Stimulated activated CD8-positive, alpha-beta memory T cell treated with anti-CD3 and anti-CD28 coated beads, Interleukin-7, amount 100 ng/mL, for 4 hours (primary cell): ENCODE results near the gene FOXJ3.
"Not testable (repeated sequence)": the region's sequence is repeated elsewhere in the genome, so short reads cannot be mapped to it uniquely, and the experiment has no call there.

Experiments used
- DNase-seq, 2 donors: peaks; one replicate each; pipeline ENCODE4 v3.0.0-alpha.2; 2020; ENCODE audit warnings: low read depth in 2 of 2

FOXJ3 gene

DNA sequence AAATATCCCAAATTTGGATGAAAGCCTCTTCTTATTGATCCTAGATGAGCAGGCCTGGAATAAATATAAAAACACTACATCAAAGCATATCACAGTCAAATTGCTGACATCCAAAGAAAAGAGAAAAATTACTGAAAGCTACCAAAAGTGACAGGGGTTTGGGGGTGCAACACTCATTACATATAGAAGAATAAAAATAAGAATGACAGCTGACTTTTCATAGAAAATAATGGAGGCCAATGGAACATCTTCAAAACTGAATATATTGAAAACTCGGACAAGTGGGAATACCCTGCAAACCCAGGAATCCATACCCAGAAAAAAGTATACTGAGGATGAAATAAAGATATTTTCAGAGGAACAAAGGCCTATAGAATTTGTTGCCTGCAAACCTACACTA lies 84.0 kb downstream of the FOXJ3 start:
- DNase-seq = no peak

DNA sequence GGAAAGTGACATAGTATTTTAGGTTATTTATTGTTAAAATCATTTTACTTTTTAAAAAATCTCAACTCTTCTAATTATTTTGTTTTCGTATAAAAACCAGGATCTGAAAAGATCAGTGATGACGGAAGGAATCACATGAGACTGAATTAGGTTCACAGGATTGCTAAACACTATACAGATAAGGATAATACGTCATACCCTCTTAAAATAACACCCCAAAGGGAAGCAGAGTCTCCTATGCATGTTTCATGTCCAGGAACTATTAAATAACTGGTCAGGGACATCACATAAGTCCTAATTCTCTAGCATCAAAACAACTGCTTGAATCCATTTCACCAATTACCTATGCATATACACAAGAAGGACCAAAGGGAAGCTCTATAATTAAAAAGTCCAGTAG lies 84.9 kb downstream of the FOXJ3 start:
- DNase-seq = no peak

DNA sequence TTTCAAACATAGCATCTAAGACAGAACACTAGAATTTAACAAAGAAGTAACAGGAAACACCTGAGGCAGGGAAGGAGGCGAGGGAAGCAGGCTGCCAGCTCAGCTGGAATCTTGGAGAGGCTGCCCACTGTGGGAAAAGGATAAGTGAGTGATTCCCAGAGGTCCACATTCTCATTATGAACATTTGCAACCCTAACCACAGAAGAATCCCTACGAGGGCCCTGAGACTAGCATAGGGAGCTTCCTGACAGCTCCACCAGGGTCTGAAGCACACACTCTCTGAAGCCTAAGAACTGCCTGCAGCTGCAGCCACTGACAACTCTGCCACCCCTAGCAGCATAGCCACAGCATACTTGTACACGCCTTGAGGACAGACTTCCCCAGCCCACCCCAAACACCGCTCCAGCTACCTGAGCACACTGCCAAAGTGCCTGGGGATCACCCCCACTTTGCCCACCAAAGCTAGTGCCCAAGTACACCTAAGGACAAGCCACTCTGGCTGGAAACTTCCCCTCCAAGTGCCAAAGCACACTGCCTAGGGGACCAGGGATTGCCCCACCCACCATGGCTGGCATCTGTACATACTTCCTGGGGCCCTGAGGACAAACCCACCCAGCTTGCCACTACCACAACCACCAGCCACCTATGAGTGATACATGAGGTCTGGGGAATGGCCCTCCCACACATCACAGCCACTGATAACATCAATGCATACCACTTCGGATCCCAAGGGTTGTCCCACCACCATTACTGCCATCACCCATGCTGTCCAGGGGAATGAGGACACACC lies 93.9 kb downstream of the FOXJ3 start:
- no peak for DNase-seq

DNA sequence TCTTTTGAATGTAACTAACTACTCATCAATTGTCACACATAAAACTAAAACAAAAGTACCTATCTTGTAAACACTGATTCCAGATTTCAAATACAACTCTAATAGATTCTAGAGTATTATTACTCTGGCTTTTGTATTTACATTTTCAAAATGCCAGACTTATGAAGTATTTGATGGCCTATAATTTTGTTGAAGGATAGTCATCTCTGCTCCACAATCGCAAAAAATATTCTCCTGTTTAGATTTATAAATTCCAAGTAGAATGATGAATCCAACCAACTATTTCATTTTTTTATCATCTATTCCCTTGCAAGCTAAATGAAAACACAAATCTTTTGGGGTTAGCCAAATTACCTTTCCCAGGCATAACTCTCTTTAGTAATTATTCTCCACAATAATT lies 95.5 kb downstream of the FOXJ3 start:
- no peak for DNase-seq

DNA sequence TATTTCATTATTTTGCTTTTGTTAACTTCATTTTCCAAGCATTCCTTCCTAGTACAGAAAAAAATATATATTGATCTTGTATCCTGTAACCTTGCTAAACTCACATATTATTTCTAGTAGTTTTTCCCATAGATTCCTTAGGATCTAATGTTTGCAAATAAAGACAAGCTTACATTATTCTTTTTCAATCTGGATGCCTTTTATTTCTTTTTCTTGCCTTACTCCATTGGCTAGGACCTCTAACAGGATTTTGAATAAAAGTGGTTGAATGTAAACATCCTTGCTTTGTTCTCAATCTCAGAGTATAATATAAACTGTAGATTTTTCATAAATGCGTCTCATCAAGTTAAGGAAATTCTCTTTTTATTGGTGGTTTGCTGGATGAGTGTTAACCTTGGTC lies 96.0 kb downstream of the FOXJ3 start:
- DNase-seq = no peak

DNA sequence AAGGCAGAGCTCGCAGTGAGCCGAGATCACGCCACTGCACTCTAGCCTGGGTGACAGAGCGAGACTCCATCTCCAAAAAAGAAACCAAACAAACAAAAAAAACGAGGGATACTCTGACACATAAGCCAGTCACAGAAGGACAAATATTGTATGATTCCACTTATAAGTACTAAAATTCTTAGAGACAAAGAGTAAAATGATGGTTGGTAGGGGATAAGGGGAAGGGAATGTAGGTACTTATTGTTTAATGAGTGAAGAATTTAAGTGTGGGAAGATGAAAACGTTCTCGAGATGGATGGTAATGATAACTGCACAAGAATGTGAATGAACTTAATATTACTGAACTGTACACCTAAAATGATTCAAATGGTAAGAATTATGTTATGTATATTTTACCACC lies 103.8 kb downstream of the FOXJ3 start:
- DNase-seq = no peak

DNA sequence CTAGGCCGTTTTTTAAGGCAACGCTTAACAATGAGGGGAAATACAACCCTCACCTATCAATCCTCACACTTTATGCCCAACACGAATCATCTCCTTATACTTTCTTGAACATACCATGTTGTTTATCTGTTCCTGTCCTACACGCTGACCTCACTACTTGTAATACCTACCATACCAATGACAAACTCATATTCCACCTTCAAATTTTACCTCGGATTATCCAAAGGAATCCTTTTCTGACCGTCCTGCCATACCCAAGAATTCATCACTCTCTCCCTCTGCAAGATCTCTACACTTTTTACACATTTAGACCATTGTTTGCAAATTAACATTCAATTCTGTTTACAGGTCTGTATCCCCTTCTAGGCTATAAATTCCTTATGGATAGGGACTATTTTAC lies 106.1 kb downstream of the FOXJ3 start:
- DNase-seq = no peak

DNA sequence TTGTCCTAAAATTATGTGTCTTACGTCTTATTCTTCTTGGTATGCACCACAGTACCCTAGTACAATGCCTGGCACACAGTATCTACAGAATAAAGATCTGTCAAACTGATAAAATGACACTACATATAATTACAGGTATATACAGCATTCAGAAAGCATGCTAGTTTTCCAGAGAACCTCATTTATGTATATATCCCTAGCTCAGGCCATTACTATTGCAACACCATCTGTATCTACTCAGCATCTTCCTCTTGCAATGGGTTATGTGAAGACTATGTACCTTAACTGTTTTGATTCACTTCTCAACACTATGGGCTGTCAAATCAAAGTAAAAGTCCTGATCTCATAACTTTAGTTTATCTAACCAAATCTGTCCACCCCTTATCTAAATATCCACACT lies 112.0 kb downstream of the FOXJ3 start:
- no peak for DNase-seq

DNA sequence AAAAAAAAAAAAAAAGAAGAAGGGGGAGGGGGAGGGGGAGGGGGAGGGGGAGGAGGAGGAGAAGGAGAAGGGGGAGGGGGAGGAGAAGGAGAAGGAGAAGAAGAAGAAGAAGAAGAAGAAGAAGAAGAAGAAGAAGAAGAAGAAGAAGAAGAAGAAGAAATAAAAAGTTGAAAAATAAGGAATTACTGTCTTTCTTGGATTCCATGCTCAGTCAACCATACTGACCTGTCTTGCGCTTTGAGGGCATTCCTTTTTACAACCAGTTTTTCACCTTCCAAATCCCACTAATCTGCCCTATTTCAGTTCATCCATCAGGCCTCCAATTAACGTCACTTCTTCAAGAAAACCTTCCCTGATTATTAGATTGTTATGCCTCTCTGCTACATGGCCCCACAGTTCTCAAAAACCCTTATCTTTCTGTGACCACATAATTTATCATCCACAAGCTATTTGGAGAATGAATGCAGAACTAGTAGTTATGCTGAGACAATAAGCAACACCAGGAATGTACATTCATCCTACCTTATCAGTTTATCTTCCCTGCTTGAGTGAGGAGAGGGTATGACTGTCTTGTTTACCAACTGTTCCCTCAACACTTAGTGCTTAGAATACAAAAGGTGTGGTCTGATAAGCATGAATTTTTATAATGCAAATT lies 113.0 kb downstream of the FOXJ3 start:
- no peak for DNase-seq

DNA sequence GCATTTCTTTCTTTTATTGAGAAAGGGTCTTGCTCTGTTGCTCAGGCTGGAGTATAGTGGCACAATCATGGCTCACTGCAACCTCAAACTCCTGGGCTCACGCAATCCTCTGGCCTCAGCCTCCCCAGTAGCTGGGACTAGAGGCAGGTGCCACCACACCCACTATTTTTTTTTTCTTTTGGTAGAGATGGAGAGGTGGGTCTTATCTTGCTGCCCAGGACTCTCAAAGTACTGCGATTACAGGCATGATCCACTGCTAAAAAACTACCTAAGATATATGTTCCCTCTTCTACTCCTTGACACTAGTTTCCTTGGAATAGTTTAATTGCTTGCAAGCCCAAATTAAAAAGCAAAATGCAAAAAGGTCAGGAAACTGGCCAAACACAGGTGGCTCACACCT lies 113.6 kb downstream of the FOXJ3 start:
- DNase-seq = no peak

DNA sequence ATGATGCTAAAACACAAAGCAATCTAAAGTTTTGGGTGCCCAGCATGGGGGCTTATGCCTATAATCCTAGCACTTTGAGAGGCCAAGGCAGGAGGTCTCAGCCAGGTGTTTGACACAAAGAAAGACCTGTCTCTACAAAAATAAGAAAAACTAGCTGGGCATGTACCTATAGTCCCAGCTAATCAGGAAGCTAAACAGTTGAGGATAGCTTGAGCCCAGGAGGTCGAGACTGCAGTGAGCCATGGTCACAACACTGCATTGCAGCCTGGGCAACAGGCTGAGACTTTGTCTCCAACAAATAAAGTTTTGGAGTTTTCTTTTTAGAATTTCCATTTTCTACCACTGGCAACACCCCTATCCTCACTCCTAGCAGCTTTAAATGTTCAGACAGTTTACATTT lies 115.4 kb downstream of the FOXJ3 start:
- no peak for DNase-seq

DNA sequence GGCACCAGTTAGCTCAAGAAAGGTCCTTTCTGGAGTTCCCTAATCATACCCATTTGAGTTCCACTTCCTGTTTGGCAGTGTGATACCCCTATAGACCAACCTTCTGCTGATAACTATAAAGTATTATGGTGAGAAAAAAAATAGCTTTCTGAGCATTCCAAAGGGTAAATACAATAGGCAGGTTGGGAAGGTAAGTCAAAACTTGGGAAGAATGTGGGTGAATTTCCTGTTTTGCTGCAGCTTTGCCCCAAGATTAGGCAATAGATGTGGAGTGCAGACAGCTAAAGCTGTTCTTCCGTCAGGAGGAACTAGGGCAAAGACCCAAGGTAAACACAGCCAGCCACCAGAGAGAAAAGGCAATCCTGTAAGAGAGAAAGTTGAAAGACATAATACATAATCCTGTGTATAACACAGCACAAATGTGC lies 120.6 kb downstream of the FOXJ3 start:
- no peak for DNase-seq

DNA sequence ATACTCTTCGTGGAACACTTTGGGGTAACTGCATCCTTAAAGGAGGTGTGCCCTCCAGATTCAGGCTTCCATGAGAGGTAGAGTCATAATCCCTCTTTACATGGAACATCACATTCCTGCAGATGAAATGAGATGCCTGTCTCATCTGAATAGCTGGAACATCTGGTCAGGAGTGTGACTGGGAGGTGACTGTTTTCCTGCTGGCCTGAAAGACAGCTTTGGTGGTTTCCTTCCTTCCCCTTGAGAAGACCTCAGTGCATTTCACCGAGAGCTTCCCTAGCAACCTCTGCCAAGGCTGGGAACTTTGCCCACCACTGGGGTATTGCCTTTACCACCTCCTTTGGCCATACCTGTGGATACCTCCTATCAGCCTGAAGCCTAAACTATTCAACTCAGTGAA lies 123.8 kb downstream of the FOXJ3 start:
- DNase-seq = no peak

DNA sequence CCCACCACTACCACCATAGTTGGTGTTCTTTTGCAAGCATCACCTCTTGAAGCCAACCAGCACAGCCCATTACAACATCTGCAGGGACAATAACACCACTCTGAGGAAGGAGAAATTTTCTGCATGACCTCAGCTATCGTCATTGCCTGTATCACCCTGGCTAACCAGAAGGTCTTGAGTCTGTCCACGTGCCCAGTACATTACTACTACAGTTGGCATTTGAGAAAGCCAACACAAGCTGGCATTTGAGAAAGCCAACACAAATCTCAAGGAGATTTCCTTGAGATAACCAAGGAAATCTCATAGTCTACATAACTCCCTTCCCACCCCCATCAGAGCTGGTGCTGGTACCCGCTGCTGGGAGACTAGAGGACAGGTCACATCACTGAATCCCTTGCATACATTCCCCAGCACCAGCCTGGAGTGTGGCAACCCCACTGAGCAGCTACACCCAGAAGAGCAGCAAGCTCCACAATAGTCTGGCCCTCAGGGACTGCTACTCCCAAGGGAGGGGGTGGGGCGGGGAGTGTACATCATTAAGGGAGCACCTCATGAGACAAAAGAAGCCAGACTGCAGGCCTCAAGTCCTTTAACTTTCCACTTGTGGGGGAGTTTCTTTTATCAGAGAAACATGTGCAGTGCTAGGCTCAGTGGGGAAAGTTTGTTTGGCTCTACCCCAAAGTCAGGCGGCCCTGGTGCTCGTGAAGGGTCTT lies 124.5 kb downstream of the FOXJ3 start:
- DNase-seq = no peak

DNA sequence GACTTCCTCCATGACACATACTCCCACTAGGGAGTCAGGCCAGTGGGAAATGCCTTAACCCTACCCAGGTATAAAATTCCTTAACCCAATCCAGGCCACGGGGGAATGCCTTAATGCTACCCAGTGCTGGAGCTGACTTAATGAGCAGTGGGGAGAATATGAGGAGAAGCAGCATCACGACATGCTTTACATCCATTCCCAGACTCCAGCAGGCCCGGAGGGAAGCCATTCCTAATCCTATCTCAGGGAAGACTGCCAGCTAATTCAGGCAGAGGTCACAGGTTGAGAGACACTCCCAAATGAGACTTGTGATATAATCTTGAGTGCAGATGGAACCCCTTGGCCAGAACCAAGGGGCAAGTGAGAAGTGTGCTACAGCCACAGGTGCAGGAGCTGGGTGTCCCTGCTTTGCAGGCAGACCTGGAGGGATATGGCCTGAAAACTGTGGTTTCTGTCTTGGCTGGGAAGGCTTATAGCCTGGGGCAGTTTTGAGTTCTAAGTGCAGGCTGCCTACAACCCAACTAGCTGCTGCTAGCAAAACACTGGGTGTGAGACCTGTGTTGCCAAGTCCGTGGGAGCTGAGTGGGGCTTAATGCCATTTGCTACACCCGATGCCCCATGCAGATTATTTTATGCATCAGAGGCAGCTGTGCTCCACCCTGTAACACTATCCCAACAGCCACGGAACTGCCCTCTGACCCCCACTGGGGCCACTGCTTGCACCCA lies 125.3 kb downstream of the FOXJ3 start:
- DNase-seq = no peak

DNA sequence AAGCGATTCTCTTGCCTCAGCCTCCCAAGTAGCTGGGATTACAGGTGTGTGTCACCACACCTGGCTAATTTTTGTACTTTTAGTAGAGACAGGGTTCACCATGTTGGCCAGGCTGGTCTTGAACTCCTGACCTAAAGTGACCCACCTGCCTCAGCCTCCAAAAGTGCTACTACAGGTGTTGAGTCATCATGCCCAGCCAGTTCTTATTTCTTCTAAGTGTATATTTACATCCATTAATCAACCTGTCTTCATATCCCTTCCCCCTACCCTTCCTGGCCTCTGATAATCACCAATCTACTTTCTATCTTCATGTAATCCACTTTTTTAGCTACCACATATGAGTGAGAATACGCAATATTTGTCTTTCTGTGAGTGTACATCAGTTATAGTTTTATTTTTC lies 128.1 kb downstream of the FOXJ3 start:
- not testable (repeated sequence) for DNase-seq

DNA sequence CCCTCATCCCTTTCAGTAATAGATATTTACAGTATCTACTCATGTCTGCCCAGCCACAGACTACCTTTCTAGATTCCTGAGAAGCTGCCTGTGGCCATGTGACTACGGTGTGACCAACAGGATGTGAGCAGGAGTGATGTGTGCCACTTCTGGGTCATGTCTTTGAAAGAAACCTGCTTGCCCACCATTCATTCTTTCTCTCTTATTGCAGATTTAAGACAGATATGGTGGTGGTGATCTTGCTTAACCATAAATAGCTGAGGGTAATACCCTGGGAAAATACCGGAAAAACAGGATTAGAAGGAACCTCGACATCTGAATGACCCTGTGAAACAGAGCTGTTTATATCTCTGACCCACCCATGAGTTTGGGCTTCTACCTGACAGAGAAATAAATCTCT lies 128.9 kb downstream of the FOXJ3 start:
- DNase-seq = no peak

DNA sequence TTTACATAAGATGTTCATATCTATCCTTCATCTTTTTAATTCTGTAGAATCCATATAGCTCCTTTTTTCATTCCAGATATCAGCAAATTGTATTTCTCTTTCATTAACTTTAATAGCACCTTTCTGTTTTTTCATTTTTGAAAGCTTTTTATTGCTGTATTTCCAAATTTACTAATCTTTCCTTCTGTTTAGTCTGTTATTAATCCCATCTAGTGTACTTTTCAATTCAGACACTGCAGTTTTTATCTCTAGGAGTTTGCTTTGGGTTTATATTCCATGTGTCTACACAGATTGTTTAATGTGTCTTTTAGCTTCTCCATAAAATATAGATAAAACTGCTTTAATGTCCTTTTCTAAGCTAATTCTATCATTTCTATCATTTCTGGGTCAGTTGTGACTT lies 133.0 kb downstream of the FOXJ3 start:
- DNase-seq = no peak

DNA sequence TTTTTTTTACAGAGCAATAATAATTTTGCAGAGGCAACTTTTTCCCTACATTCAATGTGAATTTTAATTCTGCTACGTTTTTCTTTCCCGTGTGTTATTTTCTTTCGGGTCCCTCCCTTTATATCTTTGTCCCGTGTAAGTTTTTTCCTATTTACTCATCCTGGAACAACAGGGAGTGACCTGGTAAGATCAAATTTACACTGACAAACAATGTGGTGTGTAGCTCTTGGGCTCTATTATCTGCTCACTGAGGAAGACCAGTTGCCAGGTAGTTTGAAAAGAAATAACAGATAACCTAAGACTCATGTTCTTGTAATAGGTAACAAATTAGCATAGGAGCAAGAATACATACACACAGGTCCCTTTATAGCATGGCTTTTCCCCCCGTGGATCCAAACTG lies 136.8 kb downstream of the FOXJ3 start:
- no peak for DNase-seq

DNA sequence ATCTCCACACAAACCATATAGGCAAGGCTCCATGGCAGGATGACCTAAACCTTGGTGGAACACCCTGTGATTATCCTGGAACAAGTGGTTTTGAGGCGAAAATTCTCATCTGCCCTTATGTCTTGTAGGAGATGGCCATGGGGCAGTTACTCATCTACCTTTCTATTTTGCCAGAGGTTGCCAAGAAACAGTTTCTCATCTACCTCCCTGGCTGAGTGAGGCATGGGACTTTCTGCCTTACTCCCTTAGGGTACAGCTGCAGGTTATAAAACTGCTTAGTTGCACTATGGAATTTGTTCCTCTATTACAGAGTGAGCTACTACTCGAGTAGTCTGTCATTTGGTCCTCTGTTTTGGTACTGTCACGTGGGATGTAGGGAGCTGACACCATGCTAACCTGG lies 139.2 kb downstream of the FOXJ3 start:
- no peak for DNase-seq

DNA sequence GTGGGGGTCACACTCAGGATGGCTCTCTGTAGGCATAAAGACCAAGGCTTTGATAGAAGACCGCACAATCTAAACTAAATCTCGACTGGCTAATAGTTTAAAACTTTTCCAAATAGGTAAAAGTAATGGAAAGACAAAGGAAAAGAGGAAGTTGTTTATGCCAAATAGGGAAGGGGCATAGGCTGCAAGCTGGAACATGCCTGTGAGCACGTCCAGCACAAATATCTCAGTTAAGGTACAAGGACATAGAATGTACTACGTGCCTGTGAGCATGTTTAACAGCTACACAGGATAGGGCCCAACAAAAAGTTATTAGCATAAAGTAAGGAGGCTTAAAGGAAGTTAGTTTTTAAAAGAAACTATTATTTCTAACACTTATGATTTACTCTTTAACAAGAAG lies 142.9 kb downstream of the FOXJ3 start:
- DNase-seq = no peak

DNA sequence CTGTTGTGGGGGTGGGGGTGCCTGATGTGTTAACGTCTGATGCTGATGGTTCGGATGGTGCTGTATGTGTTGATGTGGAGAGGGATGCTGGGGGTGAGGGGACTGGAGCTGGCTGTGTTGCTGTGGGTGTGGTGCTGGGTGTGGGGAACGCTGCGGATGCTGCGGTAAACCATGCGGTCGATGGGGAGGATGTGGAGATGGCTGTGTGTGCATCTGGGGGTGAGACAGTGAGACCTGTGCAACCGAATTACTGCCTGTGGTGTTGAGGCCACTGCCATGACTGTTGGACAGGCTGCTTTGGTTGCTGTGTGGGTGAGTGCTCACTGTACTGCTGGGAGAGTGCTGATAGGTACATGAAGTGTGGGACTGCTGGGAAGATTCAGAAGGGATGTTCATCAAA lies 143.7 kb downstream of the FOXJ3 start:
- no peak for DNase-seq
